ENCODE measurements around the gene IBA57. TPM values are rescaled to one million over a fixed set of nuclear protein-coding genes. Genes with fewer than 3 reads are reported as not detected.

The IBA57 gene
- total and polyA plus RNA-seq, 5 donors from 2014 or later: 2.0 to 17.0 (median 5.1) TPM

DNA sequence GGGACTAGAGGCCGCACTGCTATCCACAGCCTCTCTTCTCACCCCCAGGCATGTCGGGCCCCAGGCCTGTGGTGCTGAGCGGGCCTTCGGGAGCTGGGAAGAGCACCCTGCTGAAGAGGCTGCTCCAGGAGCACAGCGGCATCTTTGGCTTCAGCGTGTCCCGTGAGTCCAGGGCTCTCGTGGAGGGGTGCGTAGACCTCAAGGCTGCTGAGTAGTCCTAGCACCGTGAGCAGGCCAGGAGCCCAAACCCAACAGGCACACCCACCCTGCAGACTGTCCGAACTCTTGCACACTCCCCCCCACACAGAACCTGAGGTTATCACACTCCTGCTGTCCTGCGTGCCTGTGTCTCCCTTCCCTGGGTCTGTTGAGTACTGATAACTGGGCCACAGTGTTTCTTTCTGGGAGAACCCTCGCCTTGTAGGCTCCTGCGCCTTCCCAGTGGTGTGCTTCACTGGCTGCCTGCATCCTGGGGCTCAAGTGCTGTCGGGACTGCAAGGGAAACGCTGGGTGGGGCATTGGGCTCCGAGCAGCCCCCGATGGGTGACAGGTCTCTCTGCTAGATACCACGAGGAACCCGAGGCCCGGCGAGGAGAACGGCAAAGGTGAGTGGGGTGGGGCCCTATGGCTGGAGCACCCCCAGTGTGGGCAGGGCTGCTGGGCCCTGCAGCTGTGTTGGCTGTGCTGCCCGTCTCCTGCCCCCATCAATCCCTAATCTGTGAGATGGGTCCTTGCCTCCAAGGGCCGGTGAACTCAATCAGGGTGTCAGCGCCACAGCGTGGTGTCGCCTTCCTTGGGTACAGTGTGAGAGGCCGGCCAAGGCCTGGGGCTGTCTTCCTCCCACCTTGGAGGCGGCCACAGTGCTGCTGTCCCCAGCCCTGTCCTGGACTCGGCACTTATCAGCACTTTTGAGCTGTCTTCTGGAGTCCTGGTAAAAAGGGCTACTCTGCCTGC lies 19.9 kb upstream of the IBA57 start:
- H3K36me3 Mint-ChIP-seq: no peaks in the 10 kb centered on the region
- H3K4me1 Mint-ChIP-seq: peaks cover 0 to 45% (median 16%) of the 10 kb centered on the region in 4 donors
- no peaks in the 10 kb centered on the region for H3K9me3 ChIP-seq (ENCODE audit: control insufficient read depth in 2 of 2, low read length in 2 of 2)
- peak overlapping the region in 1 of 3 donors; percentile 86 for H3K27ac Mint-ChIP-seq
- ATAC-seq (ENCODE audit: low read depth in 2 of 2): no peak
- no peak overlapping the region for H3K27ac ChIP-seq (ENCODE audit: insufficient read depth, low read length, poor library complexity, severe bottlenecking)
- DNase-seq: peak in 1 of 3 donors; percentile 0
- H3K9me3 Mint-ChIP-seq: no peaks in the 10 kb centered on the region
- no peak overlapping the region for H3K4me3 Mint-ChIP-seq
- H3K4me1 ChIP-seq (ENCODE audit: control insufficient read depth, insufficient read depth, low read length, poor library complexity, severe bottlenecking): peaks cover 39% of the 10 kb centered on the region
- no peak overlapping the region for H3K4me3 ChIP-seq (ENCODE audit: low read depth, low read length)
- no peaks in the 10 kb centered on the region for H3K27me3 ChIP-seq (ENCODE audit: control insufficient read depth, insufficient read depth, low read length)
- H3K27me3 Mint-ChIP-seq: no peaks in the 10 kb centered on the region
- H3K36me3 ChIP-seq (ENCODE audit: control insufficient read depth, insufficient read depth, low read length): peaks cover 23% of the 10 kb centered on the region

DNA sequence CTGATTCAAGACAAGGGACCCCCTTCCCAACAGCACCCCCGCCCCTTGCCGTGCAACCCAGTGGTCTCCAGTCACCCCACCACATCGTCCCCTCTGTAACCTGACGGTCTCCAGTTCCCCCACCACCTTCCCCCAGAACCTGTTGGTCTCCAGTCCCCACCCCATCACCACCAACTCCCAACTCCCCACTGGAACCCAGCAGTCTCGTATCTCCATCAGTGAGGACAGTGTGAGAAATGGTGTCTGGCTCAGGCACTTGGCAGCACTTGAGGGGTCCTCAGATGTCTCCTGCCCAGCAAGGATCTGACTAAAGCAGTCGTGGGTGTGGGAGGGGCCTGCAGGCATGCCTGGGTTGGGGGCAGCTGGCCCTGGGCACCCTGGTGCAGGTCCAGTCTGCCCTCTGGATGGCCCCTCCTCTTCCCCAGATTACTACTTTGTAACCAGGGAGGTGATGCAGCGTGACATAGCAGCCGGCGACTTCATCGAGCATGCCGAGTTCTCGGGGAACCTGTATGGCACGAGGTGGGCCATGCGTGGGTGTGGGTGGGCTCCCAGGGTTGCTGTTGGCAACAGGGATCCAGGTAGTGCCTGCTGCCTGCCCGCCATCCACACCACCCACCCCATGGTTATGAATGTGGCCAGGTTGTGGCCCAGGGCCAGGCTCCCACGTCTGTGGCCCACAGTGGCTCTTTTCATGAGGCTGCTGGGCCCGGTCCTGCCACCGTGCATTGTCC lies 19.0 kb upstream of the IBA57 start:
- H3K4me3 Mint-ChIP-seq: no peak overlapping the region
- Histone ChIP-seq H3K4me1 (ENCODE audit: control insufficient read depth, insufficient read depth, low read length, poor library complexity, severe bottlenecking) (peaks cover 31% of the 10 kb centered on the region), H3K27me3 (ENCODE audit: control insufficient read depth, insufficient read depth, low read length) (no peaks in the 10 kb centered on the region), H3K9me3 (ENCODE audit: control insufficient read depth in 2 of 2, low read length in 2 of 2) (no peaks in the 10 kb centered on the region), H3K27ac (ENCODE audit: insufficient read depth, low read length, poor library complexity, severe bottlenecking) (no peak overlapping the region), H3K36me3 (ENCODE audit: control insufficient read depth, insufficient read depth, low read length) (peaks cover 23% of the 10 kb centered on the region), H3K4me3 (ENCODE audit: low read depth, low read length) (no peak overlapping the region)
- DNase-seq (peak in 1 of 3 donors; percentile 0), ATAC-seq (ENCODE audit: low read depth in 2 of 2) (no peak)
- H3K9me3 Mint-ChIP-seq: no peaks in the 10 kb centered on the region
- no peaks in the 10 kb centered on the region for H3K36me3 Mint-ChIP-seq
- peaks cover 0 to 40% (median 17%) of the 10 kb centered on the region in 4 donors for H3K4me1 Mint-ChIP-seq
- H3K27ac Mint-ChIP-seq: no peak overlapping the region
- no peaks in the 10 kb centered on the region for H3K27me3 Mint-ChIP-seq

DNA sequence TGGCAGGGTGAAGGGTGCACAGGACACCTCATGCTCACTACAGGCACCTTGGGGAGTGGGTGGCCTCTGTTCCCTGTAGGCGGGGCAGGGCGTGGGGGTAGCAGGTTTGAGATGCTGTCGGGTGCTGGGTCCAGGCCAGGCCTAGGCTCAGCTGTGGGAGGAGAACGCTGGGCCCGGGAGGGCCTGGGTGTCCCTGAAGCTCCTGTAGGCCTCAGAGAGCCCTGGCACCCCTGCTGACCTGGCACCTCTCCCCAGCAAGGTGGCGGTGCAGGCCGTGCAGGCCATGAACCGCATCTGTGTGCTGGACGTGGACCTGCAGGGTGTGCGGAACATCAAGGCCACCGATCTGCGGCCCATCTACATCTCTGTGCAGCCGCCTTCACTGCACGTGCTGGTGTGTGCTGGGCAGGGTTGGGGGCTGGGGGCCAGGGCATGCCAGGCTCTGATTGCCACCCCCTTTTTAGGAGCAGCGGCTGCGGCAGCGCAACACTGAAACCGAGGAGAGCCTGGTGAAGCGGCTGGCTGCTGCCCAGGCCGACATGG lies 18.4 kb upstream of the IBA57 start:
- Histone ChIP-seq H3K36me3 (ENCODE audit: control insufficient read depth, insufficient read depth, low read length) (peaks cover 23% of the 10 kb centered on the region), H3K9me3 (ENCODE audit: control insufficient read depth in 2 of 2, low read length in 2 of 2) (no peaks in the 10 kb centered on the region), H3K4me3 (ENCODE audit: low read depth, low read length) (no peak overlapping the region), H3K27me3 (ENCODE audit: control insufficient read depth, insufficient read depth, low read length) (no peaks in the 10 kb centered on the region), H3K27ac (ENCODE audit: insufficient read depth, low read length, poor library complexity, severe bottlenecking) (no peak overlapping the region), H3K4me1 (ENCODE audit: control insufficient read depth, insufficient read depth, low read length, poor library complexity, severe bottlenecking) (peaks cover 24% of the 10 kb centered on the region)
- peak in 1 of 3 donors; percentile 1 for DNase-seq
- H3K4me1 Mint-ChIP-seq: peaks cover 0 to 34% (median 15%) of the 10 kb centered on the region in 4 donors
- ATAC-seq (ENCODE audit: low read depth in 2 of 2): no peak
- H3K27ac Mint-ChIP-seq: no peak overlapping the region
- H3K36me3 Mint-ChIP-seq: no peaks in the 10 kb centered on the region
- H3K4me3 Mint-ChIP-seq: no peak overlapping the region
- H3K9me3 Mint-ChIP-seq: no peaks in the 10 kb centered on the region
- no peaks in the 10 kb centered on the region for H3K27me3 Mint-ChIP-seq

DNA sequence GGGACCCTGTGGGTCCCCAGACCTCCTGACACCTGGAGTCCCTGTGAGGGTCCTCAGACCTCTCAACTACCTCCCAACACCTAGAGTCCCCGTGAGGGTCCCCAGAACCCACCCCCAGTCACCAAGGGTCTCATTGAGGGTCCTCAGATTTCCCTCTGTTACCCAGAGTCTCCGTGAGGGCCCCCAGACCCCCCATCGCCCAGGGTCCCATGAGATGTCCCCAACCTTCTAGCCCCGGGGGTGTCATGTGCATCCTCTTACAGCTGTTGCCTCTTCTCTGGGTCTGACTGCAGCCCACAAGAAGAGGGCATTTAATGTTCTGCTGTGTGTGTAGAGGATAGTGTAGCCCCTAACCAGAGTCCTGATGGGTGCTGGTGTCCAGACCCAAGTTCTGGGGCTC lies 17.8 kb upstream of the IBA57 start:
- Mint-ChIP-seq H3K9me3 (no peaks in the 10 kb centered on the region), H3K27ac (no peak overlapping the region), H3K36me3 (no peaks in the 10 kb centered on the region), H3K4me3 (peak overlapping the region in 1 of 4 donors; percentile 54), H3K4me1 (peaks cover 0 to 28% (median 13%) of the 10 kb centered on the region in 4 donors), H3K27me3 (no peaks in the 10 kb centered on the region)
- Histone ChIP-seq H3K9me3 (ENCODE audit: control insufficient read depth in 2 of 2, low read length in 2 of 2) (no peaks in the 10 kb centered on the region), H3K27me3 (ENCODE audit: control insufficient read depth, insufficient read depth, low read length) (no peaks in the 10 kb centered on the region), H3K36me3 (ENCODE audit: control insufficient read depth, insufficient read depth, low read length) (peaks cover 23% of the 10 kb centered on the region), H3K4me1 (ENCODE audit: control insufficient read depth, insufficient read depth, low read length, poor library complexity, severe bottlenecking) (peaks cover 19% of the 10 kb centered on the region), H3K4me3 (ENCODE audit: low read depth, low read length) (no peak overlapping the region), H3K27ac (ENCODE audit: insufficient read depth, low read length, poor library complexity, severe bottlenecking) (no peak overlapping the region)
- DNase-seq (peak in 1 of 3 donors; percentile 0), ATAC-seq (ENCODE audit: low read depth in 2 of 2) (no peak)

DNA sequence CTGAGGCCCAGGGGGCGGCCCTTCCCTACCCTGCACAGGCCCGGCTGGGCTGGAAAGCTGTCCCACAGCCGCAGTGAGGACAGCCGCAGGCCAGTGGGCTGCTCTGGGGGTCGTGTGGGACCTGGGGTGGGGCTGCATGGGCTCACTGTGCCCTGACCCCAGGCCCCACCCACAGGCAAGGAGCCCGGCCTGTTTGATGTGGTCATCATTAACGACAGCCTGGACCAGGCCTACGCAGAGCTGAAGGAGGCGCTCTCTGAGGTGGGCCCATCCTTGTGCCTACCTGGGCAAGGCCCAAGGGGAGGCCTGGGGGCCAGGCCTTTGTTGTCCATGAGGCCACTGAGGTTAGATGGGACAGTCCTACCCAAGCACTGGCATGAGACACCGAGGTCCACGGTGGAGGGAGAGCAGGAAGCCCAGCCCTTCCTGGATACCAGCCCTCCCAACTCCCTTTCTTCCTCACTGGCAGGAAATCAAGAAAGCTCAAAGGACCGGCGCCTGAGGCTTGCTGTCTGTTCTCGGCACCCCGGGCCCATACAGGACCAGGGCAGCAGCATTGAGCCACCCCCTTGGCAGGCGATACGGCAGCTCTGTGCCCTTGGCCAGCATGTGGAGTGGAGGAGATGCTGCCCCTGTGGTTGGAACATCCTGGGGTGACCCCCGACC lies 17.3 kb upstream of the IBA57 start:
- Histone ChIP-seq H3K36me3 (ENCODE audit: control insufficient read depth, insufficient read depth, low read length) (peaks cover 23% of the 10 kb centered on the region), H3K27me3 (ENCODE audit: control insufficient read depth, insufficient read depth, low read length) (no peaks in the 10 kb centered on the region), H3K9me3 (ENCODE audit: control insufficient read depth in 2 of 2, low read length in 2 of 2) (no peaks in the 10 kb centered on the region), H3K4me3 (ENCODE audit: low read depth, low read length) (no peak overlapping the region), H3K27ac (ENCODE audit: insufficient read depth, low read length, poor library complexity, severe bottlenecking) (no peak overlapping the region), H3K4me1 (ENCODE audit: control insufficient read depth, insufficient read depth, low read length, poor library complexity, severe bottlenecking) (peaks cover 13% of the 10 kb centered on the region)
- Mint-ChIP-seq H3K27me3 (no peaks in the 10 kb centered on the region), H3K9me3 (no peaks in the 10 kb centered on the region), H3K27ac (no peak overlapping the region), H3K4me3 (peak overlapping the region in 1 of 4 donors; percentile 54), H3K4me1 (peaks cover 0 to 23% (median 9%) of the 10 kb centered on the region in 4 donors), H3K36me3 (no peaks in the 10 kb centered on the region)
- no peak for ATAC-seq (ENCODE audit: low read depth in 2 of 2)
- peak in 1 of 3 donors; percentile 0 for DNase-seq

DNA sequence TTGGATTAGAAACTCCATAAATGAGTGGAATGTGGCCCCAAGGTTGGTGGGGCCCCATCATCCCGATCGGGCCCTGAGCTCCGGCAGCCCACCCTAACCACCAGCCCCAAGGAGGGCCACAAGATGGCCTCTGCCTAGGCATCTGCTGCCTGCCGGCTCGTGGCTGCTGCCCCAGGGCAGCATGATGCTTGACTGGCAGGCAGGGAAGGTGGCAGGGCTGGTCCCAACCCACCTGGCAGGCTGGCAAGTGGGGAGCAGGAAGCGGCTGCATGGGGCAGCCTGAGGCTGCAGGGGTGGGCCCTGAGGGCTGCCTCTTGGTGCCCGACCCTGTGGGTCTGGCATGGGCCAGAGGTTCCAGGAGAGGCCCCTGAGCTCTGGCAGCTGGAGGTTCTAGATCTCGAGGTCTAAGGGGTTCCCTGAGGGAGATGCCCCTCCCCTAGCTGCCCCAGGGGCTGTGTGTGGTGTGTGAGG lies 16.6 kb upstream of the IBA57 start:
- ATAC-seq (ENCODE audit: low read depth in 2 of 2): no peak
- Mint-ChIP-seq H3K4me1 (peaks cover 0 to 16% (median 2%) of the 10 kb centered on the region in 4 donors), H3K36me3 (no peaks in the 10 kb centered on the region), H3K27ac (no peak overlapping the region), H3K9me3 (no peaks in the 10 kb centered on the region), H3K27me3 (no peaks in the 10 kb centered on the region), H3K4me3 (peak overlapping the region in 1 of 4 donors; percentile 27)
- Histone ChIP-seq H3K9me3 (ENCODE audit: control insufficient read depth in 2 of 2, low read length in 2 of 2) (no peaks in the 10 kb centered on the region), H3K4me3 (ENCODE audit: low read depth, low read length) (no peak overlapping the region), H3K4me1 (ENCODE audit: control insufficient read depth, insufficient read depth, low read length, poor library complexity, severe bottlenecking) (peaks cover 9% of the 10 kb centered on the region), H3K27me3 (ENCODE audit: control insufficient read depth, insufficient read depth, low read length) (no peaks in the 10 kb centered on the region), H3K36me3 (ENCODE audit: control insufficient read depth, insufficient read depth, low read length) (peaks cover 23% of the 10 kb centered on the region), H3K27ac (ENCODE audit: insufficient read depth, low read length, poor library complexity, severe bottlenecking) (no peak overlapping the region)
- peak in 1 of 3 donors; percentile 0 for DNase-seq

All from CD4-positive, CD25-positive, alpha-beta regulatory T cell (primary cell).